ENCODE data around the gene SENP2.
"Not testable (repeated sequence)": the region's sequence is repeated elsewhere in the genome, so short reads cannot be mapped to it uniquely, and the experiment has no call there.

SENP2 gene

DNA sequence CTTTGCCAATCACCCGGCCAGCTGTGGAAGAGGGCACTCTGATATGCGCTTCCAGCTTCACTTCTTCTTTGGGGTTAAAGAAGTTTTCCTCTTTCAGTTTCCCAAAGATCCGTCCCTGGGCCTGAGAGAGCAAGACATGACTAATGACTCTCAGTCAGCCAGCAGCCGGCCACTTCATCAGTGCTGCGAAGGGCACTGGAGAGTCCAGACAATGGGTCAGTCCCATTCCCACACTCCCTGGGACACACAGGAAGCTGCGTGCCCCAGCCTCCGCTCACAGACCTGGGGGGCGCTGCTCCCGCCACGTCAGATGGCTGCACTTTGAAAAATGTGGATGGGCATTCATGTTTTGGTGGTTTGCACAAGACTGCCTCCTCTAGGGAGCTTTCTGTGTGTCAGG, 63.3 kb downstream of the SENP2 start:
- no peak for DNase-seq

DNA sequence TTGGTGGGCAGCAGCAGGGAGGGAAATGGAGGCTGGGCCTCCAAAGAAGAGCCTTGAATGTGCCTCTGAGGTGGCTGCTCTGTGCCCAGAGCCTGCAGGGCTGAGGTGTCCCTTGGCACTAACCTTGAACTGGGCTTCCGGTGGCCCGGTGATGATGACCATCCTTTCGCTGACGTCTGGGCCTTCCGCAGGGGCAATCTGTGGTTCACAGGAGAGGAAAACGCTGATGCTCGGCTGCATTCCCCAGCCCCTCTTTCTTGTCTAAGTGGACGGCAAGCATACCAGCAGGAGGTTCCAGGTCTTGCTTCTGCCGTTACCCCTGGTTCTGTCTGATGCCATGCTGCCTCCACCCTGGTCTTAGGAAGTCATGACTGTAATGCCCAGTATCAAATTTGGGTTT, 65.9 kb downstream of the SENP2 start:
- no peak for DNase-seq

DNA sequence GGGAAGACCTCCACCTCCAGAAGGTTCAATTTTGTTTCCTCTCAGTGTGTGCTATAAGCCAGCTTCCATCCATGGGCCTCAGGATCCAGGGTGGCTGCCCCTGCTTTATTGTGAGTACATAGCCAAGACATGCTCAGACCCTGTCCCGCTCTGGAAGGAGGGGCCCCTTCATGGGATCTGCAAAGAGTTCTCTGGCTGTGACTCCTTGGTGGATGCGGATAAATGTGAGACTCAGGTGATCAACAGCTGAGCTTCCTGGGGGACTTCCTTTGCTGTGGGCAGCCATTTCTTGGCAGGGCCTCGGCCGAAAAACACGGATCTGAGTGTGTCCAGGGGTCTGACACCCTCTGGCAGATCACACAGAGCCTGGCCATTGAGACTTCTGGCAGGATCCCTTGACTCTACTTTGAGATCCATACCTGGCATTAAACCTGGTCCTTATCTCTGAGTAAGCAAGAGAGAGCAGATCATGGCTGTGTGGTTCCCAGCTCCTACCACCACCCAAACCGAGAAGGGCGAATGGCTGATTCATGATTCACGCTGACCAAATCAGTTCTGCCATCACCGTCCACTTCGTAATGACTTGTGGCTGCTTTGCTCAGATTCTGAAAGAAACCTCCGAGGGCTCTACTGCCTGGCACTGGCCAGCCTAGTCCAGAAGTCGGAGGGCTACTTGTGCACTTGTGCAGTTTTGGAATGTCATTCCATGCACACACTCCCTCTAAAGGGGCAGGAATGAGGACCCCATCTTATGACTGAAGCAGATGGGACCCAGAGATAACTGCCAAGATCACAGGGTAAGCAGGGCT, 68.1 kb downstream of the SENP2 start:
- no peak for DNase-seq

DNA sequence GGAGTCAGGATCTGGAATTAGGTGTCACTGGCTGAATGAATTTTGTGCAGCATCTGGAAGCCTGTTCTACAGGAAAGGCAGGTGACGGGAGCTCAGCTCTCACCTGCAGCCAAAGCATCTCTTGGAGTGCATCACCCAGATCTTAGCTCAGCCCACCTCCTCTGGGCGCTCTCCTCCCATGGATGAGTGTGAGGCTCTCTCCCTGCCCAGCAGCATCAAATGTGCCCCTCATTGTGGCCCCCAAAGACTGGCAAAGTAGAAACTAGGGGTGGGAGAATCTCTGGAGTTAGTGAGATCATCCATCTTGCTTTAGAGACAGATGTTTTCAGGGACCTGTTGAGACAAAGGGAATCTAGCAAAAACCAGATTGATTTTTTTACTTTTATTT, 68.7 kb downstream of the SENP2 start:
- DNase-seq, result no peak

DNA sequence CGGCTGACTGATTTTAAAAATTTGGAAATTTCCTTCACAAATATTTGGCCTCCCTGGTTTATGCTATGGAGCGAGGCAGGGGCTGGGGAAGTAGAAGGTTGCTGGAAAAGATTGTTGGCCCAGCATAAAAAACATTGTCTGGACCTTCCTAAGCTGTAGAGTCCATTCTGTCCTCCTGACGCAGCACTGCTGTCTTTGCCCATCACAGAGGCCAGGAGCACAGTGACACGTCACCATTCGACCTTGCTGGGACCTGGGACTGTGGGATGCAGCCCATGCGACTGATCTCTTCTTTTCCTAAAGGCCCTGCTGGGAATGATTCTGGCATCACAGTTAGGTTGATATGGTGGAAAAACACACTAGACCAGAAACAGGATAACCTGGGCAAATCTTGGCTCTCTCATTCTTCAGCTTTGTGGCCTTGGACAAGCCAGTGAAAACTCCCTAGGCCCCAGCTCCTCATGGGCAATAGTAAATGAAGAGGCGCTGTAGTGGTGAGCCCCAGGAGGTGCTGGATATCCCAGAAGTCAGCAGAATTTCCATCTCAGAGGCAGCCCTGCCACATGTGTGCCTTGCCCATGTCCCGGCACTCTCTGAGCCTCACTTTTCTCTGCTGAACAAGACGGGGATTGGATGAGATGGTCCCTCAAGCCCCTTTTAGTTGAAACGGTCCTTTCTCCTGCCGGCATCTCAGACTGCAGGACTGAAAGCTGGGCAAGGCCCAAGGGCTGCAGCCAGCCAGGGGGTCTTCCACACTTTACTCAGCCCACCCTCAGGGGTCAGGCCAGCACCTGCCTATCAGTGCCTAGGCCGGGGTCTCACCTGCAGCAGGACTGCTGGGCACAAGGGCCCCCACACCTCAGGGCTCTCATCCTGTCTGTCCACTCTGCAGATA, 69.6 kb downstream of the SENP2 start:
- DNase-seq, result no peak

DNA sequence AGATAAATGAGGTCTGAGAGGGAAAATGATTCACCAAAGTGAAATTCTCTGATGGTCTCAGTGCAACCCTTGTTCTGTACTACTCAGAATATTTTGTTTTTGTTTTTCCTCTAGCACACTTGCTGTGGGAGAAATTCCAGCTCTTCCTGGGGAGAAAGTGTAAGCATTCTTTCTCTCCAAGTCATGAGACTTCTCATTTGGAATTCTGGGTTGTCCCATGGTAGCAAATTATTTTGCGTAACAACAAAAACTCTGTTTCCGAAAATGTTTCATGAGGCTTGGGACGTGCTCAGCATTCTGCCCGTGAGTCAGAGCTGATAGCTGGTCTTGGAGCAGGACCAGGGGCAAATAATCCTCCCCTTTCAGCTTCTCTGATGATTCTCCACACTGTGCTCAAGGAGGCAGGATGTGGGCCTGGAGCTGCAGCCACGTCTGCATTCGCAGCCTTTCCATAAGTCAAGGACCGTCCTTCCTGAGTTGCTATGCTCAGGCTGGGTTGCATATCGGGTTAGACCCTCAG, 70.3 kb downstream of the SENP2 start:
- DNase-seq, result no peak

DNA sequence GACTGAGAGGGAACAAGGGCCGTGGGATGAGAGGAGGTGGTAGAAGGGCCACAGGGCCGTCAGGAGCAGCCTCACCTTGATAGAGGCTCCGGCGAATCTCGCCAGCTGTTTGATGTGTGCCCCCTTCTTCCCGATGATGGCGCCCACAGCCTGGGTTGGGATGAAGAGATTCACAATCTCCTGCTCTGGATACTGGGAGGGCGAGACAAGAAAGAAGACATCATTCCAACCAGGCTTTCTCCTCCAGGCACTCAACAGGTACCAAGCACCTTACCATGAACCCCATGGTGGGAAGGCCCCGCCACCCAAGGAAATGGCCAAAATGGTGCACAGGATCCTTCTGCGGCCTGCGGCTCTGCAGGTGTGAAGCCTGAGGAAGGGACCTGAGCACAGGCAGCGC, 71.1 kb downstream of the SENP2 start:
- DNase-seq, result no peak

DNA sequence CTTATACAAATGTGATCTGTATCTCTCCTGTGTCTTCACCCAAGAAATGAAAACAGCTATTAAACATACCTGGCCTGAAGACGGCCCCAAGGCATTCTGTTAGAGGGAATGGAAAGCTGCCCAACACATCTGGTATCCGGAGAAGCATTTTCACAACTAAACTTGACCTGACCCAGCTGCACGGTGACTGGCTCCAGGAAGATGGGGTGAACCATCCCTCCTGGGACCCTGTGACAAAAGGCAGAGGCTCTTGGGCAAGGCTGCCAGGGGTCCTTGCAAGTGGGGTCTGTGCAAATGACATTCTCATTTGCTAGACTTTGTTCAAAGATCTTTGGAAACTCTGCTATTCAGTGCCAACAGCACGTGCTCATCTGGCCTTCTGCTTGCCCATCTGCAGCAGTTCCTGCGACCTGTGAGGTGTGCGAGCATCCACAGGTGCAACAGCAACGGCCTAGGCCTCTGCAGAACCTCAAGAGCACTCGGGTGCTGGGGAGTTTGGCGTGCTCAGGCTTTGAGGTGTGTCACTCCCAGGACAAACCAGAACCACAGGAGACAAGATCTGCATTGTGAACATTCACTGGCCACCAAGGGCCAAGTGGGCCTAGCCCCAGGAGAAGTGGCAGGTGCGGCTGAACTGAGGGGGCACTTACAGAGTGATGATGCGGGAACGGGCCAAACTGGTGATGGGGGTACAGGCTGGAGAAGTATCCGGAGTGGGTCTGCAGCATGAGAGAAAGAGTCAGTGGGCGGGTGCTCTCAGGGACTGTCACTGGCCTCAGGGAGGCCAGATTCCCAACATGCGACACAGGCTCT, 71.8 kb downstream of the SENP2 start:
- no peak for DNase-seq

DNA sequence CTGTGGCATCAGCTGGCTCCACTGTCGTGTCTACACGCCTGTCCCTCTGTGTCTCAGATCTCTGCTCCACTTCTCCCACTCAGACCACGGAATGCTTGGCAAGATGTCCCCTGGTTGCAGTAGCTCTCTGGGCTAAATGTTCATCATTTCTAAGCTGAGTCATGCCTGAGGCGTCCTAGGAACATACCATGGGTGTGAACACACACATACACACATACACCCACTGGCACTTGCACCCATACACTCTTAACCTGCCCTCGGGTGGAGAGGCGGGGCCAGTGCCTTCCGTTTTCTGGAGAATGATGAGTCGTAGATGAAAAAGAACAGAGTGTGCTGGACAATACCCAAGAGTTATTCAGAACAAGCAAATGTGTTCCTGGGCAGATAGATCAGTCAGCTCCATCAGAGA, 72.4 kb downstream of the SENP2 start:
- no peak for DNase-seq

DNA sequence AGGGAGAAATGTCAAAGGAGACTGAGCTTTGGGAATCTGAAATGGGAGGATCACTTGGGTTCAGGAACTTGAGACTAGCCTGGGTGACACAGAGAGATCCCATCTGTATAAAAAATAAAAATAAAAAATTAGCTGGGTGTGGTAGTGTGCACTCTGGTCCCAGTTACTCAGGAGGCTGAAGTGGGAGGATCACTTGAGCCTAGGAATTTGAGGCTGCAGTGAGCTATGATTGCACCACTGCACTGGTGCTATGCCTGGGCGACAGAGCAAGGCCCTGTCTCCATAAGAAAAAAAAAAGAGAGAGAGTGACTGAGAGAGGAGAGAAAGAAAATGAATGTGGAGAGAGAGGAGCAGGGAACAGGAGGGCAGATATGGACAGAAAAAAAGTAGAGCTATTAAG, 72.8 kb downstream of the SENP2 start:
- DNase-seq, result no peak

DNA sequence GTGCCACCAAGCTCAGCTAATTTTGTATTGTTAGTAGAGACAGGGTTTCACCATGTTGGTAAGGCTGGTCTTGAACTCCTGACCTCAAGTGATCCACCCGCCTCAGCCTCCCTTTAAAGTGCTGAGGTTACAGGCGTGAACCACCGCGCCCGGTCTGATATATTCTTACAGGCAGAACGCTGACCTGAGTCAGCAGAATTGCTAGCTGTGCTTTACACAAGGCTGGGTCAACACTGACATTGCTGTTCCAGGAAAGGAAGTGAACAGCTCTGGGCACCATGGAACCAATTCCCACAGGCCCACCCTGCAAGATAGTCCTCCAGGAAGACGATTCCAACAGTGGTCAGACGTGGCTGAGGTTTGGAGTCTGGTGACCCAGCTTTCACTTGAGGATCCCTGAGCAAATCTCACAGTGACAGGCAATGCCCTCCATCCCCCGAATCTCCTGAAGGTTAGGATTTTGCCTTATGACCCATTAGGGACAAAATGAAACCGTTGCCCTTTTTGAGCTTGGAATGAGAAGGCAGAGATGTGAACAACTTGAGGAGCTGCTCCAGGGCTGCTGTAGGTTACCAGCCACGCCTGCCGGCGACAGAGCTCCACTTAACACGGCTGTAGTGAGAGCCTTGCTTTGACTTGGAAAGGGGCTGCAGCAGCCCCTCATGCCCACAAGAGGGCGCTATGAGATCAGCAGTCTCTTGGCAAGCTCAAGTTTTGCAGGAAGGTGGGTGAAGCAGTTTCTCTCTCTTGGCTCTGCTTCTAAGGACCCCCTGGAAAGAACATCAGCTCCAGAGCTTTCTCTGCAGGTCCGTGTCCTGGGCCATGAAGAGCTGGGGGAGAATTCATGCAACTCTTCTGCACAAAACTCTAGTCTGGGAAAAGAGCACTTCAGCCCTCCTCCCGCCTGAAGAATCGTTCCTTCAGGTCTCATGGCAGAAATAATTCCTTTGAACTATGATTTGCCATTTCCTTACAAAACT, 74.1 kb downstream of the SENP2 start:
- DNase-seq, result peak; percentile 40

DNA sequence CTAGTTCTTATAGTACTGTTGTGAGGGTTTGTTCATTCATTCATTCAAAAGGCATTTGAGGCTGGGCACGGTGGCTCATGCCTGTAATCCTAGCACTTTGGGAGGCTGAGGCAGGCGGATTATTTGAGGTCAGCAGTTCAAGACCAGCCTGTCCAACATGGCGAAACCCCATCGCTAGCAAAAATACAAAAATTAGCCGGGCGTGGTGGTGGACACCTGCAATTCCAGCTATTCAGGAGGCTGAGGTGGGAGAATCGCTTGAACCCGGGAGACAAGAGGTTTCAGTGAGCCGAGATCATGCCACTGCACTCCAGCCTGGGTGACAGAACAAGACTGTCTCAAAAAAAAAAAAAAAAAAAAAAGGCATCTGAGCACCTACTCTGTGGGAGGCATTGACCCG, 75.2 kb downstream of the SENP2 start:
- DNase-seq, result not testable (repeated sequence)

DNA sequence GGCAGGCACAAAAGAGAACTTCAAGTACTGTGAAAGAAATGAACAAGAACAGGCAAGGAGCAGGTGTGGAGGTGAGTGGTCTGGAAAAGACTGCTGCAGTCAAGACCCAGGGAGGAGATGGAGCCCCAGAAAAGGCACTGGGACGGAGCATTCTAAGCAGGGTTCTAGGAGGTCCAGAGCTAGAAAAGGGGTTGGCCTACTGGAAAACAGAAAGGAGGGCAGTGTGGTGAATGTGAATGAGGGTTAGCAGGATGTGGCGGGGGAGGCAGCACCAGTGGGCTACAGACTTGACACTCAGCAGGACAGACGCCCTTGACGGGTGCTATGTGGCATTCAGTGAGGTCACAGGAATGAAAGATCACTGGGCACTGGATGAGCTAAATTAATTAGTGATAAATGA, 75.7 kb downstream of the SENP2 start:
- no peak for DNase-seq

DNA sequence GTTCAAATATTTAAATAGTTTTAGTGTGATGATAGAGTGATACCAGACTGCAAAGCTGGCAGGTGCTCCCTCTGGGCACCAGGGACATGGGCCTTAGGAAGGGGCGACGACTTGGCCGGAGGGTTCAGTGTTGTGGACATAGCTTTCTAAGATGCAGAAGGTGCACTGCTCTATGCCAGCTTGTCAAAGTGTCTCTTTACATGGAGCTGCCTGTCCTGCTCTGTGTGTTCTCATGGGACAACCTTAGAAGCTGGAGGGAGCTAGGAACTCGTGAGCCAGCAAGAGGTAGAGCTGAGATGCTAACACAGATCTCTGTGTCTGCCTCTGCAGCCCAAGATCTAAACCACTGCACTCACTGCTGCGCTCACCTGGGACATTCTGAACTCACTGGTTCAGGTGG, 77.8 kb downstream of the SENP2 start:
- no peak for DNase-seq

DNA sequence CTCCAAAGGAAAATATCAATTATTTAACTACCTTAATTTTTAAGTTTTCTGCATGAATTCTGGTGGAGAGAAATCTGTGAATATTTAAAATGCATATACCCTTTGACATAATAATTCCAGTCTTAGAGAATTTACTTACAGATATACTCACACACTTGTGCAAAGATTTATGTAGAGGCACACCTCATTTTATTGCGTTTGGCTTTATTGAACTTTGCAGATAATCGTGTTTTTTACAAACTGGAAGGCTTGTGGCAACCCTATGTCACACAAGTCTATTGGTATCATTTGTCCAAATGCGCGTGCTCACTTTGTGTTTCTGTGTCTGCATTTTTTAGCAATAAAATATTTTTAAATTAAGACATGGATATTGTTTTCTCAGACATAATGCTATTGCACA, 81.5 kb downstream of the SENP2 start:
- DNase-seq, result no peak

DNA sequence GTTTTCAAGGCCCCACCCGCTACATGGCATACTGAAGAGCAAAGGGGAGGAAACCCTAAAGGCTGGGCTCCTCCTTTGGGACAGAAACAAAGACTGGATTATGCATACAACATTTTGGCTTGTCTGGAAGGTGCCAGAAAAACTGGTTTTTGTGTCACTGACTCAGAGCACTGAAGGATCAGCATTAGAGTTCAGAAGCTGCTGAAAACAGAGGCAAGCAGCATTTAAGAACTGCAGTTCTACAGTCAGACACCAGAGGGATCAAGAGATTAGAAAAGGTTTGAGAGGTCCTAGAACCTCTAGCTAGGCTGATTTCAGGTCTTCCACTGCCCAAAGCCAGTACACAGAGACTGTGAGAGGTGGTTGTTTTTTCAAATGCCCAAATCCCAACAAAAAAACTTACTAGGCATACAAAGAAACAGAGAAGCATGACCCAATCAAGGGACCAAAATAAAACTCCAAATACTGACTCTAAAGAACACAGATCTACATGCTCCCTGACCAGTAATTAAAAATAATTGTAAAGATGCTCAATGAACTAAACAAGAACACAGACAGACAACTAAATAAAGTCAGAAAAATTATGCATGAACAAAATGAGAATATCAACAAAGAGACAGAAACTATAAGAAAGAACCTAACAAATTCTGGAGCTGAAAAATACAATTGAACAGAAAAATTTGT, 91.2 kb downstream of the SENP2 start:
- no peak for DNase-seq

DNA sequence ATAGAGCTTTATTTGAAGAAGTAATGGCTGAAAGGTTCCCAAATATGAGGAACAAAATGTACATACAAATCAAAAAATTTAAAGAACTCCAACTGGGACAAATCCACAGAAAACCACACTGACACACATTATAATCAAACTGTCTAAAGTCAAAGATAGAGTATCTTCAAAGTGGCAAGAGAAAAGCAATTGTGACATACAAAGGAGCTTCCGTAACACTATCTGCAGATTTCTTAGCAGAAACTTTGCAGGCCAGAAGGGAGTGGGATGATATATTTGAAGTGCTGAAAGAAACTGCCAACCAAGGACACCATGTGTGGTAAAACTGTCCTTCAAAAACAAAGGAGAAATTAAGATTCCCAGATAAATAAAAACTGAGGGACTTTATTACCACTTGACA, 91.9 kb downstream of the SENP2 start:
- no peak for DNase-seq

DNA sequence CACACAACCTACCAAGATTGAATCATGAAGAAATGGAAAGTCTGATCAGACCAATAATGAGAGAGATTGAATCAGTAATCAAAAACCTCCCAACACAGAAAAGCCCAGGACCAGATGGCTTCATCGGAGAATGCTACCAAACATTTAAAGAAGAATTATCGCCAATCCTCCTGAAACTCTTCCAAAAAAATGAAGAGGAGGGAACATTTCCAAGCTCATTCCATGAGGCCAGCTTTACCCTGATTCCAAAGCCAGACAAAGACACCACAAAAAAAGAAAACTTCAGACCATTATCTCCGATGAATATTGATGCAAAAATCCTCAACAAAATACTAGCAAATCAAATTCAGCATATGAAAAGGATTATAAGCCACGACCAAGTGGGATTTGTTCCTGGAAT, 94.1 kb downstream of the SENP2 start:
- no peak for DNase-seq

Data from NK-92 treated with Interleukin-12 subunit alpha and Interleukin-12 subunit beta, amount 100 ng/mL, for 24 hours (cell line).